ENCODE data around the gene SH2D2A.

GRCh38 chr1:156840186-156840897, 23.7 kb upstream of the SH2D2A start:
- TF ChIP-seq, protein P1, sequence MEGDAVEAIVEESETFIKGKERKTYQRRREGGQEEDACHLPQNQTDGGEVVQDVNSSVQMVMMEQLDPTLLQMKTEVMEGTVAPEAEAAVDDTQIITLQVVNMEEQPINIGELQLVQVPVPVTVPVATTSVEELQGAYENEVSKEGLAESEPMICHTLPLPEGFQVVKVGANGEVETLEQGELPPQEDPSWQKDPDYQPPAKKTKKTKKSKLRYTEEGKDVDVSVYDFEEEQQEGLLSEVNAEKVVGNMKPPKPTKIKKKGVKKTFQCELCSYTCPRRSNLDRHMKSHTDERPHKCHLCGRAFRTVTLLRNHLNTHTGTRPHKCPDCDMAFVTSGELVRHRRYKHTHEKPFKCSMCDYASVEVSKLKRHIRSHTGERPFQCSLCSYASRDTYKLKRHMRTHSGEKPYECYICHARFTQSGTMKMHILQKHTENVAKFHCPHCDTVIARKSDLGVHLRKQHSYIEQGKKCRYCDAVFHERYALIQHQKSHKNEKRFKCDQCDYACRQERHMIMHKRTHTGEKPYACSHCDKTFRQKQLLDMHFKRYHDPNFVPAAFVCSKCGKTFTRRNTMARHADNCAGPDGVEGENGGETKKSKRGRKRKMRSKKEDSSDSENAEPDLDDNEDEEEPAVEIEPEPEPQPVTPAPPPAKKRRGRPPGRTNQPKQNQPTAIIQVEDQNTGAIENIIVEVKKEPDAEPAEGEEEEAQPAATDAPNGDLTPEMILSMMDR (conservative IDR thresholded peaks at IDR 0.05; ENCODE audit: low read length) = no peak
- no peak for TF ChIP-seq EZH2phosphoT487 (IDR thresholded peaks at IDR 0.05; ENCODE audit: borderline replicate concordance)
